GM12865 (cell line): Measurements from ENCODE around the gene TSHZ2.
A peak's percentile ranks its signal among the peaks of the same experiment; 100 is the strongest.

Experiments used
- DNase-seq: peaks from one replicate; pipeline ENCODE4 v3.0.0; 2010; ENCODE audit warnings: low read depth
- H3K4me3 ChIP-seq: 2 replicates; pipeline ENCODE4 v1.5.1; 2011; ENCODE audit warnings: mild to moderate bottlenecking, low read depth, low read length, control low read depth
- CTCF ChIP-seq: IDR thresholded peaks from 2 replicates; pipeline ENCODE4 v1.5.1; 2011; ENCODE audit warnings: low read length, control low read depth, low read depth, inconsistent platforms; ENCODE audit not compliant: insufficient read depth; ENCODE audit errors: missing control alignments

The TSHZ2 gene

GRCh38 chr20:53064935-53065334, 92.8 kb downstream of the TSHZ2 start:
- H3K4me3 ChIP-seq = no peak overlapping the region
- no peak for DNase-seq
- no peak for TF ChIP-seq CTCF

- no peak for TF ChIP-seq CTCF
- no peak overlapping the region for H3K4me3 ChIP-seq
- no peak for DNase-seq
These were observed 96.1 kb downstream of the TSHZ2 start for GRCh38 chr20:53068241-53068640.

- no peak for TF ChIP-seq CTCF
- H3K4me3 ChIP-seq = no peak overlapping the region
- DNase-seq = no peak
These were observed 97.0 kb downstream of the TSHZ2 start for GRCh38 chr20:53069132-53069531.

- H3K4me3 ChIP-seq = no peak overlapping the region
- DNase-seq = no peak
- no peak for TF ChIP-seq CTCF
These were observed 98.1 kb downstream of the TSHZ2 start for GRCh38 chr20:53070224-53070623.

- no peak overlapping the region for H3K4me3 ChIP-seq
- TF ChIP-seq CTCF = no peak
- peak; percentile 24 for DNase-seq
These were observed 98.7 kb downstream of the TSHZ2 start for GRCh38 chr20:53070706-53071392.

GRCh38 chr20:53071833-53072232, 99.7 kb downstream of the TSHZ2 start:
- no peak for DNase-seq
- no peak overlapping the region for H3K4me3 ChIP-seq
- no peak for TF ChIP-seq CTCF

- no peak overlapping the region for H3K4me3 ChIP-seq
- DNase-seq = no peak
- TF ChIP-seq CTCF = no peak
These were observed 100.9 kb downstream of the TSHZ2 start for GRCh38 chr20:53072923-53073579.
